Gastroesophageal sphincter (tissue), 3 donors: ENCODE measurements around the gene ASF1A.

Experiments used
- CTCF ChIP-seq, 4 experiments: fragments of 200-600 bp in 2 of 4; fragments of 450-650 bp in 2 of 4; sonication (generic) in 1 of 4; IDR thresholded peaks; one replicate each; pipeline ENCODE4 v1.5.1; 2017 to 2019; ENCODE audit warnings: antibody characterized with exemption in 4 of 4, mild to moderate bottlenecking in 2 of 4, moderate library complexity in 2 of 4
- POLR2A ChIP-seq, 2 donors: fragments of 450-650 bp; IDR thresholded peaks; one replicate each; pipeline ENCODE4 v1.6.1; 2017; ENCODE audit warnings: antibody characterized with exemption in 2 of 2, mild to moderate bottlenecking in 2 of 2, moderate library complexity in 1 of 2

GRCh38 chr6:118893064-118893806 is 717 bp upstream of the ASF1A start:
- TF ChIP-seq CTCF (IDR thresholded peaks at IDR 0.05): no peak
- no peak for TF ChIP-seq POLR2A (IDR thresholded peaks at IDR 0.05)
